Prostate gland (tissue), 2 donors: ENCODE results near the gene RNF25. TPM values are rescaled to one million over a fixed set of nuclear protein-coding genes. Genes with fewer than 3 reads are reported as not detected.
A peak's percentile ranks its signal among the peaks of the same experiment; 100 is the strongest.
"Not testable (repeated sequence)": the region's sequence is repeated elsewhere in the genome, so short reads cannot be mapped to it uniquely, and the experiment has no call there.

ENCODE experiments used
- DNase-seq: peaks from one replicate; pipeline ENCODE4 v3.0.0-alpha.2; 2019; ENCODE audit warnings: low spot score
- H3K27ac ChIP-seq, 2 donors: fragments of 200-600 bp; sonication (generic); 2 replicates each; pipeline ENCODE4 v1.5.1; 2017 to 2019
- H3K27me3 ChIP-seq: fragments of 200-600 bp; sonication (generic); replicated peaks from 2 replicates; pipeline ENCODE4 v1.5.1; 2019; ENCODE audit not compliant: insufficient read depth
- H3K36me3 ChIP-seq, 2 donors: fragments of 200-600 bp; sonication (generic); 1 replicate in 1 of 2; 2 replicates in 1 of 2; pipeline versions ENCODE4 v1.5.1 to v1.8.1; 2017 to 2019
- H3K4me1 ChIP-seq: fragments of 200-600 bp; sonication (generic); replicated peaks from 2 replicates; pipeline ENCODE4 v1.5.1; 2019
- H3K4me3 ChIP-seq, 2 donors: fragments of 200-600 bp; sonication (generic); 2 replicates each; pipeline ENCODE4 v1.5.1; 2017 to 2019
- H3K9me3 ChIP-seq: fragments of 200-600 bp; sonication (generic); 2 replicates; pipeline ENCODE4 v1.5.1; 2017
- CTCF ChIP-seq, 4 experiments: fragments of 200-600 bp in 2 of 4; fragments of 450-650 bp in 2 of 4; sonication (generic) in 2 of 4; IDR thresholded peaks; 1 replicate in 3 of 4; 2 replicates in 1 of 4; pipeline ENCODE4 v1.5.1; 2016 to 2019; ENCODE audit warnings: antibody characterized with exemption in 4 of 4, mild to moderate bottlenecking in 2 of 4, moderate library complexity in 2 of 4
- POLR2A ChIP-seq: fragments of 450-650 bp; IDR thresholded peaks from one replicate; pipeline ENCODE4 v1.6.1; 2016; ENCODE audit warnings: antibody characterized with exemption, mild to moderate bottlenecking
- POLR2AphosphoS5 ChIP-seq: sonication (generic); formaldehyde crosslinking; IDR thresholded peaks from one replicate; pipeline ENCODE4 v1.6.1; 2017; ENCODE audit warnings: antibody characterized with exemption
- whole genome bisulfite sequencing: methylation state at CpG from one replicate; pipeline ENCODE4 v1.1.5; 2018; 5-methylcytosine and 5-hydroxymethylcytosine counted together
- intact Hi-C: fragments of 100-400 bp; cut with DNase I; formaldehyde crosslinking; loops from one replicate; pipeline ENCODE4 v1.14.2; 2022
- total RNA-seq, 2 donors: library from RNA; depleted of rRNA; stranded (reverse); fragments of >200 nt; gene quantifications; one replicate each; pipeline ENCODE4 v1.1.0, GENCODE V29; 2016

The RNF25 gene
- total RNA-seq, 2 donors from 2014 or later, result 20.0 to 32.5 TPM

- WGBS, result 23% methylated on average over 5 of the region's 5 CpGs
- DNase-seq, result peak; percentile 56
- TF ChIP-seq CTCF (IDR thresholded peaks at IDR 0.05) (peak; percentile 30 to 80 (median 63)), POLR2AphosphoS5 (peak; percentile 46)
- H3K36me3 ChIP-seq, H3K27ac ChIP-seq, H3K27me3 ChIP-seq, H3K4me3 ChIP-seq, H3K9me3 ChIP-seq, intact Hi-C loops, H3K4me1 ChIP-seq: not testable (repeated sequence)
Observed at GRCh38 chr2:218687400-218688060, 15.7 kb upstream of the RNF25 start.

- Histone ChIP-seq H3K4me1 (no peaks in the 10 kb centered on the region), H3K27me3 (no peaks in the 10 kb centered on the region), H3K27ac (no peak overlapping the region), H3K4me3 (no peak overlapping the region), H3K9me3 (no peaks in the 10 kb centered on the region), H3K36me3 (peaks cover 0 to 6% of the 10 kb centered on the region in 2 donors)
- 64% methylated on average over 3 of the region's 3 CpGs for WGBS
- TF ChIP-seq CTCF (IDR thresholded peaks at IDR 0.05) (no peak), POLR2A (no peak), POLR2AphosphoS5 (no peak)
- intact Hi-C loops, result no loop called here
- DNase-seq, result no peak
Observed at GRCh38 chr2:218680061-218680460, 8.3 kb upstream of the RNF25 start.

GRCh38 chr2:218679119-218679518 lies 7.3 kb upstream of the RNF25 start:
- no peak for DNase-seq
- Histone ChIP-seq H3K4me1 (no peaks in the 10 kb centered on the region), H3K36me3 (peaks cover 0 to 6% of the 10 kb centered on the region in 2 donors), H3K9me3 (no peaks in the 10 kb centered on the region), H3K27ac (no peak overlapping the region), H3K27me3 (no peaks in the 10 kb centered on the region), H3K4me3 (no peak overlapping the region)
- 71% methylated on average over 4 of the region's 4 CpGs for WGBS
- TF ChIP-seq POLR2AphosphoS5 (no peak), POLR2A (no peak), CTCF (IDR thresholded peaks at IDR 0.05) (no peak)
- intact Hi-C loops, result no loop called here

- TF ChIP-seq CTCF (IDR thresholded peaks at IDR 0.05) (no peak), POLR2A (no peak), POLR2AphosphoS5 (no peak)
- Histone ChIP-seq H3K4me1 (peaks cover 4% of the 10 kb centered on the region), H3K36me3 (peaks cover 0 to 6% of the 10 kb centered on the region in 2 donors), H3K27me3 (no peaks in the 10 kb centered on the region), H3K27ac (peak overlapping the region; percentile 56 to 65), H3K4me3 (peak overlapping the region; percentile 48 to 73), H3K9me3 (no peaks in the 10 kb centered on the region)
- DNase-seq, result no peak
- 42% methylated on average over 12 of the region's 12 CpGs for WGBS
- intact Hi-C loops, result no loop called here
Observed at GRCh38 chr2:218671097-218671653, 627 bp downstream of the RNF25 start.

GRCh38 chr2:218664653-218665052 lies 7.1 kb downstream of the RNF25 start:
- no peaks in the 10 kb centered on the region for H3K9me3 ChIP-seq
- no peak overlapping the region for H3K27ac ChIP-seq
- intact Hi-C loops, result no loop called here
- no peak for TF ChIP-seq POLR2AphosphoS5
- H3K27me3 ChIP-seq, result no peaks in the 10 kb centered on the region
- no peak for DNase-seq
- no peaks in the 10 kb centered on the region for H3K4me1 ChIP-seq
- H3K4me3 ChIP-seq, result no peak overlapping the region
- 98% methylated on average over 7 of the region's 7 CpGs for WGBS
- H3K36me3 ChIP-seq, result peaks cover 17% of the 10 kb centered on the region in 2 donors
